Right lung (tissue), 5 donors: ENCODE data around the gene NFKBIA. TPM values are rescaled to one million over a fixed set of nuclear protein-coding genes. Genes with fewer than 3 reads are reported as not detected.

Source experiments
- polyA plus RNA-seq, 5 donors: library from polyadenylated mRNA; unstranded; fragments of 120-200 nt; gene quantifications; one replicate each; pipeline versions ENCODE4 v1.2.1 to v1.2.3, GENCODE V29; 2013; ENCODE audit warnings: inconsistent platforms in 1 of 5, low replicate concordance in 1 of 5; ENCODE audit not compliant: insufficient read length in 5 of 5, insufficient read depth in 1 of 5

Gene NFKBIA
- polyA plus RNA-seq, 5 donors: 83.0 to 108 (median 89.2) TPM

Other genes with a start within 250 kb of the NFKBIA start
- gene PSMA6, start 112.4 kb downstream of the NFKBIA start, polyA plus RNA-seq: 100 to 1,000 TPM; 150 to 191 (median 176) TPM
- gene INSM2, start 129.4 kb upstream of the NFKBIA start, polyA plus RNA-seq: not detected